ENCODE measurements around the gene LRRK1.

LRRK1 gene

DNA sequence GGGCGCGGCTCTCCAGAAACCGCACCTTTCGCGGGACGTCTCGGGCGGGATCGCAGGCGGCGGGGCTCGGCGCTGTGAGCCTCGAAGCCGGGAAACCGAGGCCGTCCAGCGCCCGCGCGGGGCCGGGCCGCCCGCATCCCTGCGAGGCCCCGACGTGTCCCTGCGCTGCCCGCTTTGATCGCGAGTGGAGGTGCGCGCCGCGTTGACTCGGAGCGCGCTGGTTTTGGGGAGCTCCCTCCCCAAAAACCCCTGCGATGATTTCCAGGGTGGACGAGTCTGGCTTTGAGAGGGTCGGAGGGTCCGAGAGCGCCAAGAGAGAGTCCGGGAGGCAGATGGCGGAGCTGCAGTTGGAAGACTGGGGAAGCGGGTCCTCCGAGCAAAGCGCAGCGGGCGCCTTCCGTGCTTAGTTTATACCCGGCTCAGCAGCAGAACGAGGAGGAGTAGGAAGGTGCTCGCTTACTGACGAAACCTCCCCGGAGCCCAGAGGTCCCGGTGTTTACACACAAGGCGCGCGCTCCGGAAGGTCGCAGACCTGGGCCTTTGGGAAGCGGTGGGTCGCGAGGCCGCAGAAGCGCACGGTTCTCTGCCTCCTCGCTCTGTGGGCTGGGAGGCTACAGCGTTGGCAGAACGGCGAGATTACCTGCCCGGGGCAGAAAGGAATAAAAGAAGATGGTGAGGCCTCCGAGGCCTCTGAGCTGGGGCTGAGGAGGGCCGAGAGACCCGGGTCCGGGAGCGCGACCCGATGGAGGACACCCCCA is 38.8 kb upstream of the LRRK1 start:
- no peak for TF ChIP-seq TEAD4 (IDR thresholded peaks at IDR 0.05)
- no peak for TF ChIP-seq CREB1 (IDR thresholded peaks at IDR 0.05; ENCODE audit: low read depth)
- TF ChIP-seq MAX (IDR thresholded peaks at IDR 0.05) = no peak
- no peak for TF ChIP-seq REST (IDR thresholded peaks at IDR 0.05; ENCODE audit: low read depth)
- no peak for TF ChIP-seq TAF1 (IDR thresholded peaks at IDR 0.05; ENCODE audit: low read depth)
- no peak for TF ChIP-seq USF1 (IDR thresholded peaks at IDR 0.05)
- no peak for TF ChIP-seq ZBTB7A (IDR thresholded peaks at IDR 0.05; ENCODE audit: low read depth)
- no peak for TF ChIP-seq CEBPB (IDR thresholded peaks at IDR 0.05)

GRCh38 chr15:100880897-100881242 is 38.3 kb upstream of the LRRK1 start:
- TF ChIP-seq CEBPB (IDR thresholded peaks at IDR 0.05) (no peak), TEAD4 (IDR thresholded peaks at IDR 0.05) (no peak), CREB1 (IDR thresholded peaks at IDR 0.05; ENCODE audit: low read depth) (no peak), USF1 (IDR thresholded peaks at IDR 0.05) (no peak), RAD21 (IDR thresholded peaks at IDR 0.05; ENCODE audit: low read depth) (no peak), FOXM1 (IDR thresholded peaks at IDR 0.05; ENCODE audit: borderline replicate concordance, low read depth) (no peak), NFIC (IDR thresholded peaks at IDR 0.05) (no peak), REST (IDR thresholded peaks at IDR 0.05; ENCODE audit: low read depth) (no peak), EP300 (IDR thresholded peaks at IDR 0.05; ENCODE audit: borderline replicate concordance) (no peak), TAF1 (IDR thresholded peaks at IDR 0.05; ENCODE audit: low read depth) (no peak)

- no peak for TF ChIP-seq EGR1 (IDR thresholded peaks at IDR 0.05)
- no peak for TF ChIP-seq CEBPB (IDR thresholded peaks at IDR 0.05)
- no peak for TF ChIP-seq TAF1 (IDR thresholded peaks at IDR 0.05; ENCODE audit: low read depth)
- no peak for TF ChIP-seq CREB1 (IDR thresholded peaks at IDR 0.05; ENCODE audit: low read depth)
- no peak for TF ChIP-seq NFIC (IDR thresholded peaks at IDR 0.05)
- TF ChIP-seq FOXM1 (IDR thresholded peaks at IDR 0.05; ENCODE audit: borderline replicate concordance, low read depth) = no peak
- TF ChIP-seq TCF12 (IDR thresholded peaks at IDR 0.05; ENCODE audit: low read depth) = no peak
- TF ChIP-seq REST (IDR thresholded peaks at IDR 0.05; ENCODE audit: low read depth) = no peak
- no peak for TF ChIP-seq ZBTB7A (IDR thresholded peaks at IDR 0.05; ENCODE audit: low read depth)
- no peak for TF ChIP-seq RAD21 (IDR thresholded peaks at IDR 0.05; ENCODE audit: low read depth)
- TF ChIP-seq YY1 (IDR thresholded peaks at IDR 0.05; ENCODE audit: low read depth) = no peak
- no peak for TF ChIP-seq MAX (IDR thresholded peaks at IDR 0.05)
These were observed 37.4 kb upstream of the LRRK1 start for GRCh38 chr15:100881573-100882336.

DNA sequence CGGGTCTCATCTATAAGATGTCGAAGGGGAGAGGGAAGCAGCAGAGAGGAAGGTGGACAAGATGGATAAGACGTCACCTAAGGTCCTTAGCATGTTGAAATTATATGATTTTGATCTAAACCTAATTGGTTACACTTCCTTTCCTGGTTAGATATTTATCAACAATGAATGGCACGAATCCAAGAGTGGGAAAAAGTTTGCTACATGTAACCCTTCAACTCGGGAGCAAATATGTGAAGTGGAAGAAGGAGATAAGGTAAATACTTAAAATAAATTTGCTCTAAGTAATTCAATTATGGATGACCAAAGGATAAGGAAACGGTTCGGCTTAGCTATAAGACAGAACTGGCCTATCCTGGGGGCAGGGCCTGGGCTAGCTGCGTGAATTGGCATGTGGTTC is 34.0 kb upstream of the LRRK1 start:
- no peak for TF ChIP-seq FOXM1 (IDR thresholded peaks at IDR 0.05; ENCODE audit: borderline replicate concordance, low read depth)
- no peak for TF ChIP-seq REST (IDR thresholded peaks at IDR 0.05; ENCODE audit: low read depth)
- TF ChIP-seq USF1 (IDR thresholded peaks at IDR 0.05) = no peak
- TF ChIP-seq MAX (IDR thresholded peaks at IDR 0.05) = no peak
- TF ChIP-seq EP300 (IDR thresholded peaks at IDR 0.05; ENCODE audit: borderline replicate concordance) = no peak
- no peak for TF ChIP-seq ZBTB7A (IDR thresholded peaks at IDR 0.05; ENCODE audit: low read depth)
